GM18873 (cell line): ENCODE measurements around the gene GDAP1L1.
"Not testable (repeated sequence)": the region's sequence is repeated elsewhere in the genome, so short reads cannot be mapped to it uniquely, and the experiment has no call there.

Source experiments
- ATAC-seq: cut with Tn5 transposase; IDR thresholded peaks from one replicate; pipeline ENCODE4 v1.9.1; 2021; ENCODE audit warnings: mild to moderate bottlenecking, moderate library complexity, moderate number of reproducible peaks; ENCODE audit not compliant: unreplicated experiment, low FRiP score

GDAP1L1 gene

GRCh38 chr20:44219170-44219730, 27.9 kb upstream of the GDAP1L1 start:
- no peak for ATAC-seq

DNA sequence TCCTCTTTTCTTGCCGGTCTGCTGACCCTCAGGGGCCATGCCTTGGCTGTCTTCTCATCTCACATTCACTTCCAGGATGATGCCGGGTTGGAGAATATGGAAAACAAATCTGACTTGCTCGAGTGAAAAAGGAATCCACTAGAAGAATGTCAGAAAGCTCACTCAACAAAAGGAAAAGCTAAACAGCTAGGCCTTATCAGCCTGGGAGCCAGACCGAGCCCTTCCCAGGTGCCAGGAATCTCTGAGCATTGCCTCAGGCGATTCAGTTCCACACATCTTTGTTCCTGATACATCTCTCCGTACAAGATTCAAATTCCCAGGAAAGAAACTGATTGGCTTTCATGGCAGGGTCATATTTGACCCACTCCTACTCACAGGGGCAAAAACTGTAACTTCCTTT, 27.3 kb upstream of the GDAP1L1 start:
- no peak for ATAC-seq

- ATAC-seq: no peak
Measured at GRCh38 chr20:44221368-44221954, 25.6 kb upstream of the GDAP1L1 start.

DNA sequence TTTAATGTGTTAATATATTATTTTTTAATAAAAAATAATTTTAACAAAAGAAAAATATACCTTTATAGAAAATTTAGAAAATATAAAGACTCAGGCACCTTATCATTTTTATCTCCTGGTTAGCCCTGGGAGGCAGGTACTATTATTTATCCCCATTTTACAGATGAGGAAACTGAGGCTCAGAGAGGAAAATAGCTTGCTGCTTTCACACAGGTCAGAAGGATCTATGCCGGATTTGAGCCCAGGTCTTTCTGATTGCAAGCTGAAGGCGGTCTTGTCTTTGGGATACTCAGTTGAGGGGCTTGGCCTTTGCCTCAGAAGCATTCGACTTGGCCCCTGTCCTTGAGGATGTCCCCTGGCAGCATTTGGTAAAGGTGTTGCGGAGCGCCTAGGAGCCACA, 25.1 kb upstream of the GDAP1L1 start:
- no peak for ATAC-seq

GRCh38 chr20:44222633-44223368, 24.3 kb upstream of the GDAP1L1 start:
- ATAC-seq: no peak

GRCh38 chr20:44223721-44224120, 23.4 kb upstream of the GDAP1L1 start:
- ATAC-seq: no peak

DNA sequence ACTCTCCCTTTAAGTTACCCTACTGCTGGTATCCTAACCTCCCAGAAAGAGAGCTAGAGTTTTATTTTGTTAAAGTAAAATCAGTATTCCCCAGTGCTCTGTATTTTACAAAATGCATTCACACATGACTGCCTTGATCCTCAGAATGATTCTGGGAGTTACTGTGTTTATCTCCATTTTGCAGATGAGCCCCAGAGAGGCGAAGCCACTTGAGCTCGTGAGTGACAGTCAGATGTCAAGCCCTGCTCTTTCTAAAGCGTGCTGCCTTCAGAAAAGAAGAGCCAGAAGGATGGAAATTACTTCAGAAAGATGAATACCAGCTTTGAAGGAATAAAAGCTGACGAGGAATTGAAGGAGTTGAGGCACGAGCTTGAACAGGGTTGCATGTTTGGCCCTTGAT, 22.5 kb upstream of the GDAP1L1 start:
- ATAC-seq: no peak

- no peak for ATAC-seq
Measured at GRCh38 chr20:44228465-44229258, 18.4 kb upstream of the GDAP1L1 start.

GRCh38 chr20:44231193-44231592, 15.9 kb upstream of the GDAP1L1 start:
- ATAC-seq: no peak

DNA sequence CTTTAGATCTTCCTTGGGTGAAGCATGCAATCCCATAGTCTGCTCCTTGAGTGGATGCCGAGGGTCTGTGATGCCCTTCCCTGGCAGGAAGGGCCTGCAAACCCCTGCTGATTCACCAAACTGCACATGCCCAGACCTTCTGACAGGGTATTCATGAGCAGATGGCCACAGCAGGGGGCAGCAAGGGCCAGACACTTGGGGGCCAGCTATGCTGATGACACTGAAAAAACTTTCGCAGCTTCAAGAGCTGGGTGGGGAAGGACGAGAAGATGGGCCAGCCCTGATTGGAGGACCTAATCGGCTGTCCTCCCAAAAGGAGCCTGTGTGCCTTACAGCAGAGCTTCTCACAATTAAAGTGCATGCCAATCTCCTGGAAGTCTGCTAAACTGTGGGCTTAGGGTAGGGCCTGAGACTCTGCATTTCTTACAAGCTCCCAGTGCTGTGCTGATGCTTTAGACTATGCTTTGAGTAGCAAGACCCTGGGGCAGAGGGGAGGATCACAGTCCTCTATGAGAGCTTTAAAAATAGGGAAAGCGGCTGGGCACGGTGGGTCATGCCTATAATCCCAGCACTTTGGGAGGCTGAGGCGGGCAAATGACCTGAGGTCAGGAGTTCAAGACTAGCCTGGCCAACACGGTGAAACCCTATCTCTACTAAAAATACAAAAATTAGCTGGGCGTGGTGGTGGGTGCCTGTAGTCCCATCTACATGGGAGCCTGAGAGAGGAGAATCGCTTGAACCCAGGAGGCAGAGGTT, 15.2 kb upstream of the GDAP1L1 start:
- ATAC-seq: no peak

DNA sequence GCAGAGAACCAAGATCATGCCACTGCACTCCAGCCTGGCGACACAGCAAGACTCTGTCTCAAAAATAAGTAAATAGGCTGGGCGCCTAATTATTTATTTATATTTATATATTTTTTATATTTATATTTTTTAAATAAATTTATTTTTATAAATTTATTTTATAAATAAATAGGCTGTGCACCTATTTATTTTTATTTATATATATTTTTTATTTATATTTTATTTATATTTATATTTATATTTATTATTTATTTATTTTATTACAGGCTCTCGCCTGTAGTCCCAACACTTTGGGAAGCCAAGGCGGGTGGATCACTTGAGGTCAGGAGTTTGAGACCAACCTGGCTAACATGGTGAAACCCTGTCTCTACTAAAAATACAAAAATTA, 14.6 kb upstream of the GDAP1L1 start:
- not testable (repeated sequence) for ATAC-seq

- ATAC-seq: no peak
Measured at GRCh38 chr20:44233436-44234016, 13.6 kb upstream of the GDAP1L1 start.

DNA sequence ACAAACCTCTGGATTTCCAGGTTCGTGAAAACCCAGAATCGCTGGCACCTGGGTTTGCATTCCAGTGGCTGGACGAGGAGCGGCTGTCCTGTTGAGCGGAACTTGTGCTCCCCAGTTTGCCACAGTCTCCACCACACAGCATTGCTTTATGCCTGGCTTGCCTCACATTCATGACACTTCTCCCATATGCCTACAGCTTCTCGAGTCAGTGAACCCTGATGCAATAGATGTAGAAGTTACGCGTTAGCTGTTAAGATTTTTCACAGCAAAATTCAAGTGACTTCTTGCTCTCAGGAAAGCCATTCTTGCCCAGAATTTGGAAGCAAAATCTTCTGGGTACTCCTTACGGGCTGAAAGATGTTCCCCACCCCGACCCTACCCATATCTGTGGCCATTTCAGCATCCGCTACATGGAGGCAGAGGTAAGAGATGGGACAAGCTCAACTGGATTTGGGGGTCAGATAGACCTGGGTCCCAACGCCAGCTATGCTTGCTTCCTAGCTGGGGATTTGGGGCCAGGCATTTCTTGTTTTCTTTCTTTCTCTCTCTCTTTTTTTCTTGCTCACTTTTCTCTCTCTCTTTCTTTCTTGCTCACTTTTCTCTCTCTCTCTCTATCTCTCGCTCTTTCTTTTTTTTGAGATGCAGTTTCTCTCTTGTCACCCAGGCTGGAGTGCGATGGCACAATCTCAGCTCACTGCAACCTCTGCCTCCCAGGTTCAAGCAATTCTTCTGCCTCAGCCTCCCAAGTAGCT, 12.4 kb upstream of the GDAP1L1 start:
- no peak for ATAC-seq

DNA sequence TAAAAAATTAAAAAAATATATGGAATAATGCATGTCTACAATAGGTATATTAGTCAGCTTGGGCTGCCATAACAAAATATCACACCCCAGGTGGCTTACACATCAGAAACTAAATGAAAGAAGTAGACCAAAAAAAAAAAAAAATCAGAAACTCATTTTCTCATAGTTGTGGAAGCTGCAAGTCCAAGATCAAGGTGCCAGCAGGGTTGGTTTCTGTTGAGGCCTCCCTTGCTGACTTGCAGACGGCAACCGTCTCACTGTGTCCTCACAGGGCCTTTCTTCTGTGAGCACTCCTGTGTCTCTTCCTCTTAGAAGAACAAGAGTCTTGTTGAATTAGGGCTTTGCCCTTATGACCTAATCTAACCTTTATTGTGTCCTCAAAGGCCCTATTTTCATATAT, 11.4 kb upstream of the GDAP1L1 start:
- ATAC-seq: no peak

DNA sequence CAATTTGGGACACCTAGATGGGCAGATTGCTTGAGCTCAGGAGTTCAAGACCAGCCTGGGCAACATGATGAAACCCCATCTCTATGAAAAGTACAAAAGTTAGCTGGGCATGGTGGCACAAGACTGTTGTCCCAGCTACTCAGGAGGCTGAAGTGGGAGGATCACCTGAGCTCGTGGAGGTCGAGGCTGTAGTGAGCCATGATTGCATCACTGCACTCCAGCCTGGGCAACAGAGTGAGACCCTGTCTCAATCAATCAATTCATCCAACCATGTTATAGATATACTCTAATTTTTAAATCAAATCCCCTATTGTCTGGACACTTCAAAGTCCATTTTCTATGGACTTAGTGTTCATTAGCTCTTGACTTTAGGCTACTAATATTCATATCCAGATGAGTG, 10.3 kb upstream of the GDAP1L1 start:
- not testable (repeated sequence) for ATAC-seq

DNA sequence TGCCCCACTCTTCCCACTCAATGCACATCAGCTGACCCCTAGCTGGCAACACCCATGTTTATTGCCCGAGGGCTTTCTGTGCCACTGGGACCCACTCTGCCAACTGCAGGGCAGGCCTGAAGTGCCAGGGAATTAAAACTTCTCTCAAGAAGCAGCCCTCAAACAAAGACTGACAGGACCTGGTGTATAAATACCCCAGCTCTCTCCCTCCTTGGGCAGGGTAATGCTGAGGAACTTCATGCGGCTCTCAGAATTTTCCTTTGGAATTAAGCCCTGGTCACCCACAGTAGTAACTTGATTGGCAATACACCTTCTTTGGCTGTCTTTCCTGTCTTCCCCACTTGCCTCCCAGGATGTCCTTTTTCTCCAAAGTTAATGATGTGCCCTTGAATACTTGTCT, 5.3 kb upstream of the GDAP1L1 start:
- ATAC-seq: no peak

DNA sequence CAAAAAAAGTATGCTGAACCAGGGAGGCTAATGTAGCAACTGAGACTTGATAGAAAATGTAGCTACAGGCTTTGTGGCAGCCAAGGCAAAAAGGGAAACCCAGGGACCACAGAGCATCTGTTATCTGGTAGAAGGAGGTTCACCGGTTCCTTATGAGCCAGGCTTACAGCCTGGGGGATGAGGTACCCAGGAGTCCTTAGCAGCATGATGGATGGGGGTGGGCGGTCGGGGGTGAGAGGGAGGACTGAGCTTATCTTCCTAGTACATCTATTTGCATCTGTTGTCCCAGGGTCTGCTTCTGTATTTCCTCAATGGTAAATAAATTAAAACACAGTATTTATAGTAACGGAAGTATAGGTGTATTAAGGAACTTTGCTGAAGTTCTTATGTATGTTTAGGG, 1.1 kb upstream of the GDAP1L1 start:
- ATAC-seq: no peak

DNA sequence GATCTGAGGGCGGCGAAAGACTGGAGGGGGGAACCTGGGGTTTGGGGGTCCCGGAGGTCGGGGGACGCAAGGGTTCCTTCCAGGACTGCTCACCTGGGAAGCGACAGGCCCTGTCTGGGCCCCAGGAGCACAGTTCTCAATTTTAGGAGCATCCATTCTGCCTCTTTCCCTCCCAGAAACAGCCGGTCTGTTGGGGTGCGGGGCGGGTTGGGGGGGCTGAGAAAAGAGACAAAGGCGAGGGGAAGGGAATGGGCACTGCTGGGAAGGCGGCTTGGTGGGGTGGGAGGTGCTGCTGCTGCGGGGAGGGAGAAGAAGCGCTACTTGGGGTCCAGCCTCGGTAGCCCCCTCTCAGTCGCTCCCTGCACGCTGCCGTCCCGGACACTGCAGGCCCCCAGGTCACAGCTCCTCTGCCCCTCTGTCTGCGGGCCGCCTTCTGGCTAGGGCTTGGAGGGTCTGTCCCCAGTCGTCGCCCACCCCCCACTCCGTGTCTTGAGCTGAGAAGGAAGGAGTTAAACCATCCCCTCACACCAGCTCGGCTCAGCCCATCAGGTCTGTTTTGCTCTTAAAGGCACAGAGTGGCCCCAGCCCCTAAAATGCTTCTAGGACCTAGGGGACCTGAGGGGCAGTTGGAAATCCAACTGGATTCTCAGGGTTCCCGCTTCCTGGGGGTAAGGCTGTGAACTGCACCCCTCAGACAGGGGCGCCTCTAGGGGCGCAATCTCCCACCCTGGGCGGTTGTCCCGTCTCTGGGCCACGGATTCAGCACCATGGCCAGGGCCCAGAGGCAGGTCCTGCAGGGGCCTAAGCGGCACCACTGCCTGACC, 690 bp downstream of the GDAP1L1 start:
- ATAC-seq: no peak

GRCh38 chr20:44248410-44248759, 1.3 kb downstream of the GDAP1L1 start:
- no peak for ATAC-seq
